ENCODE measurements around the gene ECE1.
"Not testable (repeated sequence)": the region's sequence is repeated elsewhere in the genome, so short reads cannot be mapped to it uniquely, and the experiment has no call there.

Gene ECE1

GRCh38 chr1:21192871-21193270 lies 97.4 kb downstream of the ECE1 start:
- no peaks in the 10 kb centered on the region for H3K9me3 ChIP-seq (replicated peaks; ENCODE audit: low read length)
- H3K4me1 ChIP-seq (ENCODE audit: control insufficient read depth, insufficient read depth, low read length) = peaks cover 8% of the 10 kb centered on the region
- H3K27me3 ChIP-seq (ENCODE audit: control insufficient read depth, insufficient read depth, low read length) = no peaks in the 10 kb centered on the region
- H3K9ac ChIP-seq (ENCODE audit: low read depth, low read length) = no peak overlapping the region
- no peak overlapping the region for H3K4me2 ChIP-seq (ENCODE audit: low read length)
- H3K36me3 ChIP-seq (ENCODE audit: insufficient read depth, low read length) = no peaks in the 10 kb centered on the region
- H3K4me3 ChIP-seq (ENCODE audit: low read length) = no peak overlapping the region

- Histone ChIP-seq H3K4me2 (ENCODE audit: low read length) (no peak overlapping the region), H3K36me3 (ENCODE audit: insufficient read depth, low read length) (no peaks in the 10 kb centered on the region), H3K9me3 (replicated peaks; ENCODE audit: low read length) (no peaks in the 10 kb centered on the region), H3K9ac (ENCODE audit: low read depth, low read length) (no peak overlapping the region), H3K4me1 (ENCODE audit: control insufficient read depth, insufficient read depth, low read length) (peaks cover 8% of the 10 kb centered on the region), H3K27me3 (ENCODE audit: control insufficient read depth, insufficient read depth, low read length) (no peaks in the 10 kb centered on the region), H3K4me3 (ENCODE audit: low read length) (no peak overlapping the region)
These were observed 98.0 kb downstream of the ECE1 start for GRCh38 chr1:21192284-21192683.

GRCh38 chr1:21190771-21191170 lies 99.5 kb downstream of the ECE1 start:
- not testable (repeated sequence) for H3K9me3 ChIP-seq (replicated peaks; ENCODE audit: low read length); H3K4me3 ChIP-seq (ENCODE audit: low read length); H3K4me1 ChIP-seq (ENCODE audit: control insufficient read depth, insufficient read depth, low read length); H3K4me2 ChIP-seq (ENCODE audit: low read length); H3K36me3 ChIP-seq (ENCODE audit: insufficient read depth, low read length); H3K27me3 ChIP-seq (ENCODE audit: control insufficient read depth, insufficient read depth, low read length); H3K9ac ChIP-seq (ENCODE audit: low read depth, low read length)

DNA sequence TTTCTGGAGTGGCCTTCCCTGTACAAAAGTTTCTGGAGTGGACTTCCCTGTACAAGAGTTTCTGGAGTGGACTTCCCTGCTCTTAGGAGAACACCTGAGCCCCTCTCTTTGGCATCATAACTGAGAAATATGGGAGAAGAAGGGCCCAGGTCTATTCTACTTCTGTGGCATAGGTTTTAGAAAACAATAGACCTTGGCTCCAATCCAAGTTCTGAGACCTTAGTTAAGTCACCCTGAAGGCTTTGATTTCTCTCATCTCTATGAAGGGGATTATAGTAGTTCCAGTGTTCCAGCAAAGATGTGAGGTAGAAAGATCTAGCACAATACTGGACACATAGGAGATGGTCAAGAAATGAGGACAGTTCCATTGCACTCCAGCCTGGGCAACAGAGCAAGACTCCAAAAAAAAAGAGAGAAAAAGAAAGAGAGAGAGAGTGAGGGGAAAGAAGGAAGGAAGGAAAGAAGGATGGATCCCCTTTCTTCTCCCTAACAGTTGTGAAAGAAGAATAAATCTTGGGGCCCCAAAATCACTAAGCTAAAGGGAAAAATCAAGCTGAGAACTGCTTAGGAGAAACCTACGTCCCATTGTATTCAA lies 100.3 kb downstream of the ECE1 start:
- Histone ChIP-seq H3K4me3 (ENCODE audit: low read length) (no peak overlapping the region), H3K9ac (ENCODE audit: low read depth, low read length) (no peak overlapping the region), H3K4me1 (ENCODE audit: control insufficient read depth, insufficient read depth, low read length) (peaks cover 7% of the 10 kb centered on the region), H3K9me3 (replicated peaks; ENCODE audit: low read length) (no peaks in the 10 kb centered on the region), H3K4me2 (ENCODE audit: low read length) (no peak overlapping the region), H3K27me3 (ENCODE audit: control insufficient read depth, insufficient read depth, low read length) (no peaks in the 10 kb centered on the region), H3K36me3 (ENCODE audit: insufficient read depth, low read length) (no peaks in the 10 kb centered on the region)

GRCh38 chr1:21189421-21189820 lies 100.8 kb downstream of the ECE1 start:
- Histone ChIP-seq H3K9me3 (replicated peaks; ENCODE audit: low read length) (no peaks in the 10 kb centered on the region), H3K36me3 (ENCODE audit: insufficient read depth, low read length) (no peaks in the 10 kb centered on the region), H3K4me3 (ENCODE audit: low read length) (no peak overlapping the region), H3K9ac (ENCODE audit: low read depth, low read length) (no peak overlapping the region), H3K27me3 (ENCODE audit: control insufficient read depth, insufficient read depth, low read length) (no peaks in the 10 kb centered on the region), H3K4me2 (ENCODE audit: low read length) (no peak overlapping the region), H3K4me1 (ENCODE audit: control insufficient read depth, insufficient read depth, low read length) (peaks cover 3% of the 10 kb centered on the region)

DNA sequence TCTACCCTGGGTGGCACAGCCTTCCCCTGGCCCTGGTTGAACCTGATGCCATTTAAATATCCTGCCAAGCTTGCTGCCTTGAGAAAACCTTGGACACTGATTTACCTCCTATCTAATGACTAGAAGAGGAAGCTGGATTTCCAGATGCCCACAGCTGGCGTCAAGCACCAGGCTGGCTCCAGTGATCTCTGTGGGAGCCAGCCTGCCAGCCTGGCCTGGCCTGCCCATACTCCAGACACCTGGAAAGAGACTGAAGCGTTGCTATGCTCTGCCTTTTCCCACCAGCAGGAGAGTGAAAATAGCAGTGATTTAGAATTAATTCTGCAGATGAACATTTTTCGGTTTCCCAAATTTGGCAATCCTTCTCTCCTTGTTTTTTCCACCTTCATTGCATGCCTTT lies 102.0 kb downstream of the ECE1 start:
- H3K27me3 ChIP-seq (ENCODE audit: control insufficient read depth, insufficient read depth, low read length) = no peaks in the 10 kb centered on the region
- no peak overlapping the region for H3K4me3 ChIP-seq (ENCODE audit: low read length)
- no peak overlapping the region for H3K9ac ChIP-seq (ENCODE audit: low read depth, low read length)
- peaks cover 3% of the 10 kb centered on the region for H3K4me1 ChIP-seq (ENCODE audit: control insufficient read depth, insufficient read depth, low read length)
- no peaks in the 10 kb centered on the region for H3K9me3 ChIP-seq (replicated peaks; ENCODE audit: low read length)
- no peak overlapping the region for H3K4me2 ChIP-seq (ENCODE audit: low read length)
- H3K36me3 ChIP-seq (ENCODE audit: insufficient read depth, low read length) = no peaks in the 10 kb centered on the region

DNA sequence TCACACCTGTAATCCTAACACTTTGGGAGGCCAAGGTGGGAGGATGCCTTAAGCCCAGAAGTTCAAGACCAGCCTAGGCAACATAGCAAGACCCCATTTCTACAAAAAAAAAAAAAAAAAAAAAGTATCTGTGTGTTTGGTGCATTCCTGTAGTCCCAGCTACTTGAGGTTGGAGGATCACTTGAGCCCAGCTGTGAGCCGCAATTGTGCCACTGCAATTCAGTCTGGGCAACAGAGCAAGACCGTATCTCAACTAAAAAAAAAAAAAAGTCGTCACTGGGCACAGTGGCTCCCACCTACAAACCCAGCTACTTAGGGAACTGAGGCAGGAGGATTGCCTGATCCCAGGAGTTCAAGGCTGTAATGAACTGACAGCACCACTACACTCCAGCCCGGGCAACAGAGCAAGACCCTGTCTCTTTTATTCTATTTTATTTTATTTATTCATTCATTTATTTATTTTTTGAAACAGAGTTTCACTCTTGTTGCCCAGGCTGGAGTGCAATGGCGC lies 105.0 kb downstream of the ECE1 start:
- H3K36me3 ChIP-seq (ENCODE audit: insufficient read depth, low read length) = no peaks in the 10 kb centered on the region
- H3K9me3 ChIP-seq (replicated peaks; ENCODE audit: low read length) = no peaks in the 10 kb centered on the region
- H3K27me3 ChIP-seq (ENCODE audit: control insufficient read depth, insufficient read depth, low read length) = no peaks in the 10 kb centered on the region
- no peaks in the 10 kb centered on the region for H3K4me1 ChIP-seq (ENCODE audit: control insufficient read depth, insufficient read depth, low read length)
- no peak overlapping the region for H3K4me2 ChIP-seq (ENCODE audit: low read length)
- H3K9ac ChIP-seq (ENCODE audit: low read depth, low read length) = no peak overlapping the region
- no peak overlapping the region for H3K4me3 ChIP-seq (ENCODE audit: low read length)

- Histone ChIP-seq H3K27me3 (ENCODE audit: control insufficient read depth, insufficient read depth, low read length) (no peaks in the 10 kb centered on the region), H3K4me3 (ENCODE audit: low read length) (no peak overlapping the region), H3K4me1 (ENCODE audit: control insufficient read depth, insufficient read depth, low read length) (no peaks in the 10 kb centered on the region), H3K36me3 (ENCODE audit: insufficient read depth, low read length) (no peaks in the 10 kb centered on the region), H3K9me3 (replicated peaks; ENCODE audit: low read length) (no peaks in the 10 kb centered on the region), H3K4me2 (ENCODE audit: low read length) (no peak overlapping the region), H3K9ac (ENCODE audit: low read depth, low read length) (no peak overlapping the region)
These were observed 106.0 kb downstream of the ECE1 start for GRCh38 chr1:21184276-21184675.

DNA sequence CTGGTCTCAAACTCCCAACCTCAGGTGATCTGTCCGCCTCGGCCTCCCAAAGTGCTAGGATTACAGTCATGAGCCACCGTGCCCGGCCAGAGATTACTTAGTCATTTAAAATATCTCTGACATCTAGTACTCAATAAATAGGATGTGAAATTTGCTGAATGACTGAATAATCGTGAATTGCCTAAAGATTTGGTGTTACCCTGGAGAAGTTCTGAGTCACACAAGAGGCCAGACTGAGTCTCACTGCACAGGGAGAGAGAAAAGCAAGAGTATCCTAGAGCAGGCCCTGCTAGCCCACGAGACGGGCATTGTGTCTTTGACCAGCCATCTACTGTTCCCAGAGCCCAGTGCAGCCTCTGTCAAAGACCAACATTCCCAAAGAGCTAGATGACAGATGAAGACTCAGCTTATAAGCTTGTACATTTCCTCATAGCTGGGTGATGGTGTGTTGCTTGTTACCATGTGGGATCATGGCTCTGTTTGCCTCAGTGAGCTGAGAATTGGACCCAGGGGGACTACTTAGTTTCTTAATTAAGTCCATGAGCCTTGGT lies 108.0 kb downstream of the ECE1 start:
- Histone ChIP-seq H3K9ac (ENCODE audit: low read depth, low read length) (no peak overlapping the region), H3K36me3 (ENCODE audit: insufficient read depth, low read length) (no peaks in the 10 kb centered on the region), H3K4me1 (ENCODE audit: control insufficient read depth, insufficient read depth, low read length) (peaks cover 2% of the 10 kb centered on the region), H3K27me3 (ENCODE audit: control insufficient read depth, insufficient read depth, low read length) (no peaks in the 10 kb centered on the region), H3K9me3 (replicated peaks; ENCODE audit: low read length) (no peaks in the 10 kb centered on the region), H3K4me3 (ENCODE audit: low read length) (no peak overlapping the region), H3K4me2 (ENCODE audit: low read length) (no peak overlapping the region)

- H3K4me2 ChIP-seq (ENCODE audit: low read length); H3K4me3 ChIP-seq (ENCODE audit: low read length); H3K9me3 ChIP-seq (replicated peaks; ENCODE audit: low read length); H3K27me3 ChIP-seq (ENCODE audit: control insufficient read depth, insufficient read depth, low read length); H3K9ac ChIP-seq (ENCODE audit: low read depth, low read length); H3K36me3 ChIP-seq (ENCODE audit: insufficient read depth, low read length): not testable (repeated sequence)
- peaks cover 14% of the 10 kb centered on the region for H3K4me1 ChIP-seq (ENCODE audit: control insufficient read depth, insufficient read depth, low read length)
These were observed 112.0 kb downstream of the ECE1 start for GRCh38 chr1:21178271-21178670.

DNA sequence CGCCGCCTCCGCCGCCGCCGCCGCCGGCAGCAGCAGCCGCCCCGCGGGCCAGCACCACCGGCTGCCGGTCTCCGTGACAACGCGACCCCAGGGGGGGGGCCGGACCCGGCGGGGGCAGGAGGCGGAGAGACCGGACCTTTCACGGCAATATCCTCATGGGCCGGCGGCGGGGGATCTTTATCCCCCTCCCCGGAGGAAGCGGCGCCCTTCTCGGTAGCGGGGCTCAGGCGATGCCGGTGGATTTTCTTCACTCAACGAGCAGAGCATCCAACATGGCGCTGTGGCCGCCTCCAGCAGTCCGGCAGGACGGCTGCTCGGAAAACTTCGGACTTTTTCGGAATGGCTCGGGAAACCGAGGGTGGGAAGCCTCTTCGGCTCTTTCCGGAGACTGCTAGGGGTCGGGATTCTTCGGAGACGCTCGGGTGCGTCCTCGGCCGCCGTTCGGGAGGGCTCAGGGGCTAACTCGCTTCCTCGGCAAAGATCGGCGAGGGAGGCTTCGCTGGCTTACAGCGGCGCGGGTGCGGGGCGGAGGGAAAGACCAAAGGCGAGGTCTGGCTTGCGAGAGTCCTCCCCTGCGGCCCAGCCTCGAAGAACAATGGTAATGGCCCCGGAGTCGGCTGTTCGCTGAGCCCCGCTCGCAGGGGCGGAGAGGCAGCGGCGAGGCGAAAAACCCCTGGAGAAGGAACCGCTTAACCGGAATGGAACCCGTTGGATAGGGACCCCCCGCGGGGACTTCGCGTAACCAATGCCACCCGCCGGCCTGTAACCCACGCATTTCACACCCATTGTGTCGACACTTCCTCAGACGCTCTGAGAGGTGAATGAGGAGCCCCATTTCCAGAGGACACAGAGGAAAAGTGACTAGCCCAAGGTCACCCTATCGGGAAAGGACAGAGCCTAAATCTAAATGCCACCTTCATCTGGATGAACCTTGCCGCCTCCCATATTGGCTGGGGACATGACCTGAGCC lies 113.4 kb downstream of the ECE1 start, which contains the start of gene EIF4G3:
EIF4G3 (minus strand) TSS at position 312 of the 970 bp plus-strand sequence. CDS start 174,155 bp downstream, outside the sequence.
- peak within 1 kb of the TSS; percentile 85 for H3K4me2 ChIP-seq (ENCODE audit: low read length)
- H3K9ac ChIP-seq (ENCODE audit: low read depth, low read length) = peak within 1 kb of the TSS; percentile 94
- peak within 1 kb of the TSS; percentile 90 for H3K4me3 ChIP-seq (ENCODE audit: low read length)
- peaks cover 2% of the 10 kb centered on the region for H3K36me3 ChIP-seq (ENCODE audit: insufficient read depth, low read length)
- H3K4me1 ChIP-seq (ENCODE audit: control insufficient read depth, insufficient read depth, low read length) = peaks cover 14% of the 10 kb centered on the region
- H3K27me3 ChIP-seq (ENCODE audit: control insufficient read depth, insufficient read depth, low read length) = no peaks in the 10 kb centered on the region
- H3K9me3 ChIP-seq (replicated peaks; ENCODE audit: low read length) = no peaks in the 10 kb centered on the region
